SH-SY5Y (cell line): ENCODE results near the gene PGA5.

ENCODE experiments used
- GATA2 ChIP-seq: IDR thresholded peaks from 2 replicates; pipeline ENCODE4 v1.6.1; 2011; ENCODE audit warnings: mild to moderate bottlenecking, low read depth, low read length
- GATA3 ChIP-seq: IDR thresholded peaks from 2 replicates; pipeline ENCODE4 v1.6.1; 2011; ENCODE audit warnings: low read depth, mild to moderate bottlenecking, low read length, moderate library complexity

The PGA5 gene

DNA sequence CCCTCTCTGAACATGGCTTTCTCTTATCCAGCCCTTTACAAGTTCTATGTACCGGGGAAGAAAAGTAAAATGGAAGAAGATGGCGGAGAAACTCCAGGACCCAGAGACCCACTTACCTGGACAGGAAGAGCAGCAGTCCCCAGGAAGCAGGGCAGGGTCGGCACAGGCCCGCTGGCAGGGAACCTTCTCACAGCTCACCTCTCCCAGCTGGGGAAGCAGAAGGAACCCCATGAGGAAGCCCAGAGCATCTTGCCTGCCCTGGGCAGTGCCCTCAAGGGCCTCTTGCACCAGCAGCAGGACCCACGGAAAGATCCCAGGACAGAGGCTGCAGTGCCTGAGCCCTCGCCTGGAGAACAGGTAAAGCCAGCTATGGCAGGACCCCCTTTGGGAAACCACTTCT is 23.4 kb downstream of the PGA5 start:
- TF ChIP-seq GATA3 (no peak), GATA2 (no peak)

DNA sequence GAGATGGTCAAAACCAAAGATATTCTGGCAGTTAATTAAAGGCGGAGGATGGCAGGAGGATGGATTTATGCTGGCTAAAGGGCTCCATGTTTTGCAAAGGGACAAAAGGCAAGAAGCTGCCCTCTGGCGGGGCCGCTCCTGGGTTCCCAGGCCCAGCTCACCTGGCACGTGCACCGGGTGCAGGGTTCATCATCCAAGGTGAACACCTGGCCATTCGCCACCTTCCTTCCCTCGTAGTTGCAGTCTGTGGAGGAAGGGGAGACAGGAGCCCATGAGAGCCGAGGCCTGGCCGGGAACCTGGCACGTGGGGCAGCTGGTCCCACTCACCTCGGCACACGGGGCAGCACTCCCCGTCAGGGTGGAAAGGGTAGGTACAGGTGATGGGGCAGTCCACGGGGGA is 23.8 kb downstream of the PGA5 start:
- TF ChIP-seq GATA2 (no peak), GATA3 (no peak)

DNA sequence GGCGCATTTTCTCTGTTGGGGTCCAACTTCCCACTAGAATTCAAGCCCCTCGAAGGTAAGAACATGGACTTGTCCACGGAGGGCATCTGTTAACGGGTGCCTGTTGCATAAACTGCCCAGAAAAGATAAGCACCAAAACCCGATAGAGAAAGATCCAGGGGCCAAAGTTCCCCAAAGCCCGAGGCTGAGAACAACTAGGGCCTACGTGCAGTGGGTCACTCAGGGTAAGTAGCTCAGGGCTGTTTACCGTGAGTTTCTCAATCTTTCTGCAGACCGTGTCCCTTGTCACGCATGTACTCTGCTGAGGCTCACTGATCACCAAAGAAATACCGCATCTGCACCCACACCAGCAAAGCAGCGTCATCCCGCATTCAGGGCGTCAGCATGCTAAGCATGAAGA is 24.4 kb downstream of the PGA5 start:
- TF ChIP-seq GATA2 = no peak
- no peak for TF ChIP-seq GATA3

DNA sequence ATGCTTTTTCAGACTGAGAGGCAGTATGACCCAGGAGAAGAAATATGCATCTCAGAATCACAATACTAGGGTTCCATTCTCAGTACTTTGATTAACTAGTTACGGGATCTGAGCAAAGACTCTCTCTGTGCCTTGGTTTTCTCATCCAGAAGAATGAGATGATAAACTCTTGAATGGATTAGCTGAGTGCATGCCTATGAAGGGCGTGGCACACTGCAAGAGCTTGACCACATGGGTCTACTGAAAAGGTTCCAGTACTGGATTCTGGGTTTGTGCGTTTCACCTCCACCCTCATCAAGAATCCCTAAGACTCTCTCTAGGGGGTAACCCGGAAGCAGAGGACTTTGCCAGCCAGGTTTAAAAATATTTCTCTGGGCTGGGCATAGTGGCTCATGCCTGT is 25.6 kb downstream of the PGA5 start:
- TF ChIP-seq GATA2 (no peak), GATA3 (no peak)

DNA sequence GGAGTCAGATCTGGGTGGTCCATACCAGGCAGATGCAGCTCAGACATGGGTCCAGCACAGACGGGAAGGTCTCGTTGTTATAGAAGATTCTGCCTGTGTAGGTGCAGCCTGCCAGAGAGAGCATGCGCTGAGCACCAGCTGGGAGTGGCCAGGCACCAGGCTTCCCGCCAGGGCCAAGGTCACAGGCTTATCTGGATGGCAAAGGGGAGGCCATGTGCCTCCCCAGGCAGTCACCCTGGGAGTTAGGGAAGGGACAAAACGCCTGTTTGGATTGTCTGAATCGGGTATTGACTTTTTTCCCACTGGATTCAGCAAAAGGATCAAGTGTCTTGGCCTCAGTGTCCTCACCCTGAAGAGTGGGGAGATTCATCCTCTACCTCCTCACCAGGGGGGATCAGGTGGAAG is 26.5 kb downstream of the PGA5 start:
- TF ChIP-seq GATA2 (no peak), GATA3 (no peak)

DNA sequence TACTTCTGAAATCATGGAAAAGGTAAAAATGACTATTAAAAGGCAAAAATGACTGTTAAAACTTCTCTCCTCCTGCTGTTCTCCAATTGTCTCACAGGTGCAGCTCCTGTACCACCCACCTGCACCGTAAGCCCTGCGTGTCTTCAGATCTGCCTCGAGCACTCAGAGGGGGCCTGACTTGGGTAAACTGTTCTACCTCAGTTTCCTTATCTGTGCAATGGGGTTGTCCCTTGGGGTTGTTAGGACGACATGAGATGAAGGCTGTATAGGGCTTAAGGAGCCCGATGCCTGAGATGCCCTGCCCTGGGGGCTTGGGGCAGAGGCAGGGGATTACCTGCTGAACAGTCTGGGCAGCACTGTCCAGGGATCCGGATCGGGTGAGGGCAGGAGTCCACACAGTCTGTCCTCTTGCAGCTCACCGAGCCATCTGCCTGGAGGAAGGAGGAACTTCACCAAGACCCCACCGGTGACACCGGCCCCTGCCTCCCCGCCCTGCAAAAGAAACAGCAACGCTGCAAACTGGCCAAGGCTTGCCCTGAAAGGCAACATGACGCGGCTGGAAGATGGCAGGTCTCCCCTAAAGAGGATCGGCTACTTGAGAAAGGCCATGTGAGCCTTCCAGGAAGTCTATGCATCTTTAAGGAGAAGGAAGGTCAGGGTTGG is 27.7 kb downstream of the PGA5 start:
- TF ChIP-seq GATA2 (no peak), GATA3 (no peak)

DNA sequence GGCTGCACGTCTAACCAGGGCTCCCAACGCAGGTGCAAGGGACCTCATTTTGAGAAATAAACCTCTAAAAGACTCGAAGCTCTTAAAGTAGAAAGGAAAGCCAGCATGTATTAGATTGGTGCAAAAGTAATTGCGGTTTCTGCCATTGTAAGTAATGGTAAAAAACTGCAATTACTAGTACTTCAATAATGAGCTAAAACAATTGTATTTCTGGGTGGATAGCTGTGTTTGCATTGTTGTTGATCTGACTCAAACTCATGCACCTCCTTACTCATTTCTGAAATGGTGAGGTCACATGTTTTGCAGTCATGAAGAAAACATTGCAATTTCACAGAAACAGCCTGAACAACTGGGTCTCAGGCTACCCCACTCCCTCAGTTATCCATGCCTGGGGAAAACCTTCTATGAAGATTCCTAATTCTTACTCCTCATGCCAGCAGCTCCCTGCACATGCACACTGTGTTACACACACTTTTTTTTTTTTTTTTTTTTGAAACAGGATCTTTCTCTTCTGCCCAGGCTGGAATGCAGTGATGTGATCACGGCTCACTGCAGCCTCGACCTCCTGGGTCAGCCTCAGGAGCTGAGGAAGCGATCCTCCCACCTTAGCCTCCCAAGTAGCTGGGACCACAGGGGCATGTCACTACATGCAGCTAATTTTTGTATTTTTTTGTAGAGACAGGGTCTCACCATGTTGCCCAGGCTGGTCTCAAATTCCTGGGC is 29.5 kb downstream of the PGA5 start:
- TF ChIP-seq GATA3 (no peak), GATA2 (no peak)

DNA sequence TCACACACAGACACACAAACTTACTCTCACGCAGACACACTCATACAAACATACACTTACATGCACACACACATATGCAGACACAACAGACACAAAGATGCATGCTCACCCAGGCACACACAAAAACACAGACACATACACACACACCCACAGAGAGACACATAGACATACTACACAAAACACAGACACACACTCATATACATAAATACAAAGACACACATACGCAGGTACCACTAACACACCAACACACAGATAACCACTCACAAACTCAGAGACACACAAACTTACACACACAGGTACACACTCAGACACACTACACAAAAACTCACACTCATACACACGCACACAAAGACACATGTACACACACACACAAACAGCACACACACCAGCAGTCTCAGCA is 31.8 kb downstream of the PGA5 start:
- TF ChIP-seq GATA2 (no peak), GATA3 (no peak)

DNA sequence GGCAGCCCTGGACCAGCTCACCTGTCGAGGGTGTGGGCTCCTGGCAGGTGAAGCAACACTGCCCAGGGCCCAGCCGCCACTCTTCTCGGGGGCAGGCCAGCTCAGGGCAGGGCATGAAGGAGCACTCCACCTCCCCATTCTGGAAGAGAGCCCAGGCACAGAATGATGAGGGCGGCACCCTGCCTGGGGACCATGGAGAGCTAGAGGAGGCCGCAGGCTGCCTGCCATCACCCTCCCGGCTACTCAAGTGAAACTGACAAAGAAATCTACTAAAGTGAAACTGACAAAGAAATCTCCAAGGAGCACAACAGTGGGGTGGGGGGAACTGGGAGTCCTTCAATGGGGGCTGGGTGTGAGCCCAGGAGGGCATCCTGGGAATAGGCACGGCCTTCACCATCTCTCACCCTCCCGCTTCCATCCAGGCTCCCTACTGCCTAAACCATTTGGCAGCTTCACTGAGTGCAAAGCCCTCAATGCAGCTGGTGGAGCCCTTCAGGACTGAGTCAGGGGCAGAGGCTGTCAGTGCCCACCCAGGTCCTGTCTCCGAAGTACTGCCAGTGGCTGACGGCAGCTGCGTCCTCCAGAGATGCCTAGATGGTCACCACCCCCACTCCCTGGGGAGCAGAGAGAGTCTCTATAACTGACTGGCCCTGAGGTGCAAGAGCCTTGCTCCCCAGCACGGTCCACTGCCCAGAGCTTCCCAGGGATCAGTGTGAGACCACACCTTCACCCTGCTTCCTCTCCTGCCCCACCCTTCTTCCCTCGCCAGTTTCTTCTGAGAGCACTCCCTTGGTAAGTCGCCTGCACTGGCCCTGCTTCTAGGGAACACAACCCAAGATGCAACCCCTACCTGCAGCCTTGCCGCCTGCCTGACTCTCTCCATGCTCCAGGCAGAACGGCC is 32.5 kb downstream of the PGA5 start:
- TF ChIP-seq GATA2 (no peak), GATA3 (no peak)

DNA sequence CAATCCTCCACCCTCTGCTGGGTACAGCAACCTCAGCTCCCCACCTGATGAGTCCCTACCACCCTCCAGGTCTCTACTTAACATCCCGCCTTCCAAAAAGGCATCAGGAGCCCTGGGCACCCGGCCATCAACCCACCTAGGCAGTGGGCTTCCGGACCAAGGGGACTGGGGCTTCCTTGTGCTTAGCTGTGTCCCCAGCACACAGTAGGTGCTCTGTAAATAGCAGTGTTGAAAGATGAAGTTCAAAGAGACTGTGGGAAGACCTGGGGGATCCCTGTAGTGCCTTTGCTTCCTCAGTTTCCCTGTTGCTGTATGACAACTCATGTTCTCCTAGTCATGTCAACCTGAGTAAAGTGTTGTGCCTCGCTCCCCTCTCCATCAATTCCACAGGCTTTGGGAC is 33.1 kb downstream of the PGA5 start:
- TF ChIP-seq GATA2 (no peak), GATA3 (no peak)

DNA sequence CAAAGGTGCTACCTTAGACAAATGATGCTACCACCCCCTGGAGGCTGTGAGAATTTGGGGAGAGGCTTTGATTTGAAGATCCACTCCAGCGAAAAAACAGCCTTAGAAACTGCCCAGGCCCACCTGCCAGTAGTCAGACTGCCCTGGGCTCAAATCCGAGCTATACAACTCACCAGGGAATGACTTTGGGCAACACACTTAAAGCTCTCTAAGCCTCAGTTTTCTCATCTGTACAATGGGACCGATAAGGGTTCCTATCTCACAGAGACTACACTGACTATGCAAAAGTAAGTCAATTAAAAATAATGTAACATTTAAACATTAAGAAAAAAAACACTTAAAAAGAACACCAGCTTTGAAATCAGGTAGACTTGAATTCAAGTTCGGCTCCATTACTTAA is 34.2 kb downstream of the PGA5 start:
- TF ChIP-seq GATA2 (no peak), GATA3 (no peak)

DNA sequence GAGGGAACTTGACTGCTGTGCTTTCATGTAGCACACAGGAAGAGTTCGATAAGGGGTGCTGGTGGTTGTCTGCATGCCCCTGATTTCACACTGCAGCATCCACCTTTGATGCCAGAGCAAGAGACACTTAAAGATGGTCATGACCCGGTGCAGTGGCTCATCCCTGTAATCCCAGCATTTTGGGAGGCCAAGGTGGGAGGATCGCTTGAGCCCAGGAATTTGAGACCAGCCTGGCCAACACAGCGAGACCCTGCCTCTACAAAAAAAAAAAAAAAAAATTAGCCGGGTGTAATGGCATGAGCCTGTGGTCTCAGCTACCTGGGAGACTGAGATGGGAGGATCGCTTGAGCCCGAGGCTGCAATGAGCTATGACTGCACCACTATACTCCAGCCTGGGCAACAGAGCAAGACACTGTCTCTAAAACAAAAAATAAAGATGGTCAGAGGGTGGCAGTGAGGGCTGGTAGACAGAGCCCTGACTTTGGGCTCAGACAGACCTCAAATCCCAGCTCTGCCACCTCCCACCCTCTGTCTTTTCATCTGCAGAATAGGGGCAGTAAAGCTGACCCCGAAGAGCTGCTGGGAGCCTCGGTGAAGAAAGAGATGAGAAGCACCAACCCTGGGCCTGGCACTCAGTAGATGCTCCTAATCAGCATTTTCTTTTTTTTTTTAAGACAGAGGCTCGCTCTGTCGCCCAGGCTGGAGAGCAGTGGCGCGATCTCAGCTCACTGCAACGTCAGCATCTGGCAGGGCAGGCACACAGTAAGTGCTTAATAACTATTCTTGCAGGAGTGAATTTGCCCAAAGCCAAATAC is 36.4 kb downstream of the PGA5 start:
- no peak for TF ChIP-seq GATA2
- no peak for TF ChIP-seq GATA3

DNA sequence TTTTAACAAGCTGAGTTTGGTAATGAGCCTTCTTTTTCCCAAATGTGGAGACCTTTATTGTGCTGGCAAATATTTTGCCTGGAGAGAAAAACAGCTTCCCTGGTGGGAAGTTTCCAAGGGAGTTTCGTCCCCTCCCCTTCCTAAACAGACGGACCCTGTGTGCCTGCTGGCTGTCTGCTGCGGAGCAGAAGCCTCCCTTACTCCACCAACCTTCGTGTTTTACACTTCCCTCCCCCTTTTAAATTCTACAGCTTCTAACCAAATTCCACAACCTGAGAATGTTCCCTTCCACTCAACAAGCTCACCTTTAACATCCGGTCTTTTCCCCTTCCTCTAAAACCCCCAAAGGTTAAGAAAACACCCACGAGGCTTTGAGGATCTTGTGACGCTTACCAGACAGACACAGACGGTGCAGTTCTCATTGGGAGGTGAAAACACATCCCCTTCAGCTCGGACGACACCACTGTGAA is 37.1 kb downstream of the PGA5 start:
- TF ChIP-seq GATA2 (no peak), GATA3 (no peak)

DNA sequence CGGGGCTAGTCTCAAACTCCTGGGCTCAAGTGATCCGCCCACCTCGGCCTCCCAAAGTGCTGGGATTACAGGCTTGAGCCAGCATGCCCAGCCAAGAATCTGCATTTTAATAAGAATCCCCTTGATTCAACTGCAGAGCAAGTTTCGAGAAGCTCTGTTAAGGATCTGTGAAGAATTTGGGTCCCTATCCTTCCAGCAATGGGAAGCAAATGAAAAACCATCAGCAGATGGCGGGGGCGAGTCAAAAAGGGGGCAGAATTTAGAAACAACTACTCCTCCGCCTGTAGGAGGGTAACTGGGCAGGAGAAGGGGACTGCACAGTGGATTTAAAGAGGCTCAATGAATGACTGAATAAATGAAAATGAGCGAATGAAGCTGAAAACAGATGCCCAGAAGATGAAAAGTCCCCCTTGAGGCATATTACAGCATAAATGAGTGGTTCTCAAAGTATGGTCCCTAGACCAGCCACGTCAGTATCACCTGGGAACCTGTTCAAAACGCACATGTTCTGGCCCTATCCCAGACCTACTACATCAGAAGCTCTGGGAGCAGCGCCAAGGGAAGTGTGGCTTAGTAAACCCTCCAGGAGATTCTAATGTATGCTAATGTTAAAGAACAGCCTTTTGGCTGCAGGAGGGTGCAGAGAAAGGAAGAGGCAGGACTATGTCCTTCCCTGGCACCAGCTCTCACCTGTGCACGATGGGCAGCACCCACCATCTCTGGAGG is 39.1 kb downstream of the PGA5 start:
- TF ChIP-seq GATA2 (no peak), GATA3 (no peak)
